Endothelial cell of umbilical vein (primary cell): ENCODE measurements around the gene ALX1. TPM values are rescaled to one million over a fixed set of nuclear protein-coding genes. Genes with fewer than 3 reads are reported as not detected.

Source experiments
- BruUV-seq: library from RNA; stranded (reverse); fragments of 400-500 nt; replicated peaks from 2 replicates; lab custom pipeline; 2021; lab: Mats Ljungman, UMichigan
- CTCF ChIA-PET: fragments of 300-600, 350-600 bp; sonication (Branson Sonifier 250); formaldehyde crosslinking; loops from one replicate; lab custom pipeline; 2021; ENCODE audit warnings: antibody characterized with exemption, inconsistent platforms; lab: Charles Lee
- POLR2A ChIA-PET: fragments of 300-600, 350-600 bp; sonication (Branson Sonifier 250); formaldehyde crosslinking; loops from one replicate; lab custom pipeline; 2021; ENCODE audit warnings: antibody characterized with exemption, inconsistent platforms; lab: Charles Lee
- DNase-seq: peaks from one replicate; pipeline ENCODE4 v3.0.0-alpha.2; 2011; ENCODE audit warnings: low read depth, low spot score
- FAIRE-seq: peaks from 2 replicates; lab custom pipeline; 2011; peaks lifted over from hg19 to GRCh38; lab: Jason Lieb, UNC
- H2AFZ ChIP-seq: 2 replicates; pipeline ENCODE4 v1.6.0; 2012; ENCODE audit warnings: low read depth, low read length, control low read depth, inconsistent platforms
- H3K27ac ChIP-seq: 2 replicates; pipeline ENCODE4 v1.5.1; 2011; ENCODE audit warnings: low read depth, mild to moderate bottlenecking, control low read depth, low read length, moderate library complexity; ENCODE audit not compliant: insufficient read depth
- H3K27me3 ChIP-seq, 2 experiments: 2 replicates each; pipeline versions ENCODE4 v1.6.0 to v1.6.1; 2011; ENCODE audit warnings: low read length in 2 of 2, mixed read lengths in 1 of 2; ENCODE audit not compliant: control insufficient read depth in 2 of 2, insufficient read depth in 2 of 2
- H3K36me3 ChIP-seq, 2 experiments: 2 replicates in 1 of 2; 3 replicates in 1 of 2; pipeline ENCODE4 v1.5.1; 2011; ENCODE audit warnings: low read length in 2 of 2, mild to moderate bottlenecking in 1 of 2, moderate library complexity in 1 of 2; ENCODE audit not compliant: control insufficient read depth in 2 of 2, insufficient read depth in 2 of 2; ENCODE audit errors: extremely low read depth in 1 of 2
- H3K4me1 ChIP-seq: 3 replicates; pipeline ENCODE4 v1.5.1; 2011; ENCODE audit warnings: mild to moderate bottlenecking, low read length; ENCODE audit not compliant: control insufficient read depth, insufficient read depth; ENCODE audit errors: extremely low read depth
- H3K4me2 ChIP-seq: 2 replicates; pipeline ENCODE4 v1.6.1; 2011; ENCODE audit warnings: low read length, control low read depth, mixed read lengths; ENCODE audit not compliant: insufficient read depth
- H3K4me3 ChIP-seq, 3 experiments: fragments of 200-600 bp in 1 of 3; sonication (generic), shearing (Covaris generic) in 1 of 3; replicated peaks in 1 of 3; 2 replicates each; pipeline ENCODE4 v1.5.1; 2011 to 2016; ENCODE audit warnings: control low read depth in 3 of 3, low read length in 3 of 3, mild to moderate bottlenecking in 2 of 3, inconsistent platforms in 1 of 3, low read depth in 1 of 3, moderate library complexity in 1 of 3; ENCODE audit not compliant: insufficient read depth in 1 of 3
- H3K79me2 ChIP-seq: 2 replicates; pipeline ENCODE4 v1.6.0; 2012; ENCODE audit warnings: low read length, inconsistent platforms; ENCODE audit not compliant: control insufficient read depth, insufficient read depth
- H3K9ac ChIP-seq: replicated peaks from 2 replicates; pipeline ENCODE3; 2011; ENCODE audit warnings: low read length, control low read depth; ENCODE audit not compliant: insufficient read depth; ENCODE audit errors: extremely low read depth
- H3K9me1 ChIP-seq: replicated peaks from 3 replicates; pipeline ENCODE4 v1.6.0; 2011; ENCODE audit warnings: mild to moderate bottlenecking, low read length; ENCODE audit not compliant: control insufficient read depth, insufficient read depth; ENCODE audit errors: extremely low read depth
- H3K9me3 ChIP-seq: replicated peaks from 2 replicates; pipeline ENCODE4 v1.5.1; 2012; ENCODE audit warnings: low read length, inconsistent platforms; ENCODE audit not compliant: control insufficient read depth, insufficient read depth
- H4K20me1 ChIP-seq: replicated peaks from 2 replicates; pipeline ENCODE3; 2011; ENCODE audit warnings: mild to moderate bottlenecking, low read length; ENCODE audit not compliant: control insufficient read depth, insufficient read depth; ENCODE audit errors: extremely low read depth
- CTCF ChIP-seq, 2 donors: IDR thresholded peaks; 1 replicate in 1 of 2; 2 replicates in 1 of 2; pipeline ENCODE4 v1.5.1; 2011; ENCODE audit warnings: low read length in 2 of 2, mild to moderate bottlenecking in 2 of 2, moderate library complexity in 2 of 2, control low read depth in 1 of 2, inconsistent platforms in 1 of 2, low read depth in 1 of 2; ENCODE audit not compliant: insufficient read depth in 1 of 2; ENCODE audit errors: extremely low read depth in 1 of 2
- EZH2 ChIP-seq: IDR thresholded peaks from 2 replicates; pipeline ENCODE4 v1.6.1; 2012; ENCODE audit warnings: borderline replicate concordance, low read depth, mild to moderate bottlenecking, moderate library complexity, low read length, inconsistent platforms; ENCODE audit not compliant: severe bottlenecking
- FOS ChIP-seq: IDR thresholded peaks from 2 replicates; pipeline ENCODE4 v1.6.1; 2011; ENCODE audit warnings: mild to moderate bottlenecking, low read length, moderate library complexity, borderline replicate concordance; ENCODE audit not compliant: insufficient read depth
- GATA2 ChIP-seq: IDR thresholded peaks from 2 replicates; pipeline ENCODE4 v1.7.0; 2011; ENCODE audit warnings: low read depth, mild to moderate bottlenecking, moderate library complexity, mixed read lengths, low read length; ENCODE audit not compliant: insufficient read length, insufficient read depth
- JUN ChIP-seq: IDR thresholded peaks from 2 replicates; pipeline ENCODE4 v1.6.1; 2011; ENCODE audit warnings: borderline replicate concordance, low read depth; ENCODE audit not compliant: insufficient read length, insufficient read depth
- MAX ChIP-seq: IDR thresholded peaks from 2 replicates; pipeline ENCODE4 v1.6.1; 2011; ENCODE audit not compliant: insufficient read depth, insufficient read length
- MYC ChIP-seq: IDR thresholded peaks from one replicate; pipeline ENCODE4 v1.6.1; 2011; ENCODE audit warnings: mild to moderate bottlenecking, low read depth, low read length
- POLR2A ChIP-seq: IDR thresholded peaks from 2 replicates; pipeline ENCODE4 v1.6.1; 2012; ENCODE audit warnings: low read depth, mild to moderate bottlenecking, control low read depth, low read length
- POLR2AphosphoS5 ChIP-seq: IDR thresholded peaks from 2 replicates; pipeline ENCODE4 v1.6.1; 2012; ENCODE audit warnings: low read depth, mild to moderate bottlenecking, control low read depth, low read length, moderate library complexity; ENCODE audit not compliant: insufficient read depth
- dilution Hi-C: fragments of 300-500 bp; cut with MboI; formaldehyde crosslinking; loops from one replicate; pipeline ENCODE4 v1.15.0; 2019; ENCODE audit warnings: low sequenced_read_pairs; ENCODE audit not compliant: extremely low pct_ligation_motif_present
- intact Hi-C: fragments of 100-400 bp; cut with micrococcal nuclease; formaldehyde crosslinking; loops from one replicate; pipeline ENCODE4 v1.10.0; 2022
- polyA plus RNA-seq, 4 experiments: library from polyadenylated mRNA; depleted of rRNA in 3 of 4; stranded (reverse) in 3 of 4; unstranded in 1 of 4; fragments of >200 nt; gene quantifications; 2 replicates each; pipeline versions ENCODE4 v1.2.1 to v1.2.3, GENCODE V29; 2011 to 2012; ENCODE audit warnings: missing spikeins in 1 of 4
- total RNA-seq: library from RNA; stranded (reverse); gene quantifications from 2 replicates; pipeline ENCODE4 v1.2.3, GENCODE V29; 2021

The ALX1 gene
- total and polyA plus RNA-seq, 2 donors (not counting 3 experiments of a cell fraction or from before 2014, with no cell fraction given) = 2.2 to 3.5 TPM

GRCh38 chr12:85350356-85350755 lies 70.3 kb downstream of the ALX1 start:
- TF ChIP-seq POLR2AphosphoS5 = no peak
- no peak for TF ChIP-seq FOS
- TF ChIP-seq CTCF (IDR thresholded peaks at IDR 0.05; ENCODE audit: extremely low read depth in 1 of 2, insufficient read depth in 1 of 2, low read depth in 1 of 2, low read length in 2 of 2) = no peak
- no peak for TF ChIP-seq JUN
- TF ChIP-seq MYC = no peak
- TF ChIP-seq EZH2 = no peak
- no peak for TF ChIP-seq GATA2
- no peak for TF ChIP-seq POLR2A
- TF ChIP-seq MAX = no peak
- Histone ChIP-seq H3K27me3 (no peaks in the 10 kb centered on the region), H3K79me2 (no peaks in the 10 kb centered on the region), H3K9me1 (no peaks in the 10 kb centered on the region), H3K4me3 (no peak overlapping the region), H3K4me2 (no peak overlapping the region), H3K9ac (no peak overlapping the region), H3K27ac (no peak overlapping the region), H3K36me3 (no peaks in the 10 kb centered on the region), H3K9me3 (no peaks in the 10 kb centered on the region), H2AFZ (peak overlapping the region; percentile 30), H4K20me1 (no peaks in the 10 kb centered on the region), H3K4me1 (no peaks in the 10 kb centered on the region)
- dilution Hi-C loops (no loop called here), intact Hi-C loops (no loop called here)
- FAIRE-seq (no peak), DNase-seq (no peak)
- CTCF ChIA-PET = interaction anchor here (0.9 to 1.1 kb wide), 2 partner anchors 20 to 75 kb away, joined by 3 read pairs; no protein-coding TSS in a partner anchor
- no TSS peak for BruUV-seq
- POLR2A ChIA-PET = no interaction called here

Other genes starting within 250 kb of the ALX1 start
- not detected in 2 replicates for gene TSPAN19, start 243.9 kb upstream of the ALX1 start, total RNA-seq
- gene TSPAN19, start 243.9 kb upstream of the ALX1 start, polyA plus RNA-seq = not detected in 2 replicates
- gene LRRIQ1, start 243.9 kb upstream of the ALX1 start, total RNA-seq = 0.20 and 0.21 TPM in 2 replicates
- 0.06 and 0.08 TPM in 2 replicates for gene LRRIQ1, start 243.9 kb upstream of the ALX1 start, polyA plus RNA-seq